GM19455 (cell line): ENCODE measurements around the gene PDE6B.

Experiments used
- ATAC-seq: cut with Tn5 transposase; IDR thresholded peaks from one replicate; pipeline ENCODE4 v1.9.1; 2021; ENCODE audit not compliant: unreplicated experiment

PDE6B gene

DNA sequence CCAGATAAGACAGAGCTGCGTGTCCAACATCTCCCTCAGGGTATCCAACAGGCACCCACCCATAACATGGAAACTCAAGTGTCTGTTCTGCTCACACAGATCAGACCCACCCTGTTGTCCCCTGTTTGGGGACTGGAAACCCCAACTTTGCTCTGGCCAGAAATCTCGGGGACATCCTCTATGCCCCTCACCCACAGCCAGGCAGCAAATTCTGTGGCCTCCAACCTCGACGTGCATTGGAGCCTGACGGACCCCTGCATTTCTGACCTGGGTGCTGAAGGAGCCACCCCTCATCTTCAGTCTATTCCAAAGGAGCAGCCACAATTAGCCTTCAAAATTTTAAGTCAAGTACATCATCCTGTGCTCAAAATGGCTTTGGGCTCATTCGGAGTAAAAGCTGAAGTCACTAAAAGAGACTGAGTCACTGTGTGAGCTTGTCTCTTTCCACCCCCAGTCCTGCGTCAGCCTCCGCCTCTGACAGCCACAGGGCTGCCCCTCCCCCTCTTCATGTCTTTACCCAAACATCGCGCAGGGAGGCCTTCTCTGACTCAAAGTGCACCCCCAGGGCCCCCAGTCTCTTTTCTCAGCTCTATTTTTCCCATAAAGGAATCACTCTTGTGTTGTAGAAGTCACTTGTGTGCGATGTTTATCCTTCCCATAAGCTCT lies 24.4 kb upstream of the PDE6B start:
- no peak for ATAC-seq

DNA sequence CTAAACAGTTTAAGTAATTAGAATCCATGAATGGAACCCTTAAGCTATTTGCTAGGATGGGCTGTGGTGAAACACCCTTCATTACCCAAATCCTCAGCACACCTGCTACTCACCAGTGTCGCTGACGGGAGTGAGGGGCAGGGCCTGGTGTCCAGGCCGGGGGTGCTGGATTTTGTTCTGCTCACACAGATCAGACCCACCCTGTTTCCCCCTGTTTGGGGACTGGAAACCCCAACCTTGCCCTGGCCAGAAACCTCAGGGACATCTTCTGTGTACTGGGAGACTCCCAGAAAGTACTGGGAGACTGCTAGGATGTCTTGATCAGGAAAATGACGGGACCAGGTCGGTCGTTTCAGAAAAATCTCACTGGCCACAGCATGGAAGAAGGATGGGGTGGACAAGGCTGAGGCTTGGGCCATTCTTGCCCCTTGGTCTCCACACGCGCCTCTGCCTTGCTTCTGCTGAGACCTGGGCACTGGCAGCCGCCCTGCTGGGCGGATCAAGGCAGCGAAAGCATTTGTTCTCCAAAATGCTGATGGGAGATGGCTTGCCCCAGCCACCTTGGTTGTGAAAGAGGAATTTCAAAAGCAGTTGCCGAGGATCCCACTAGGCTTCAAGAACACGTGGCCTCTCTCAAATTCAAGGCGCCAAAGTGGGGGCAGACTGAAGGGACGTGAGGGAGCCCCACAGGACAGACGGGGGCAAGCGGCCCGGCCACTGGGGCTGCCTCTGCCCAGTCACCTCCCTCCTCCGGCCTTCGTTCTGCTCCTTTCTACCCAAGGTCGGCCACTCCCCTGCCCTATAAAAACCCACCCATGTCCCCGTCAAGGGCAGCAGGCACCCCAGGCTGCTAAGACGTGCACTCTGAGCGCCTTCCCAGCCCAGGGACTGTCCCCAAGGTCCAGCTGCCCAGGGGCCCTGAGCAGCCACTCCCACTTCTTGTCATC lies 23.5 kb upstream of the PDE6B start:
- no peak for ATAC-seq

DNA sequence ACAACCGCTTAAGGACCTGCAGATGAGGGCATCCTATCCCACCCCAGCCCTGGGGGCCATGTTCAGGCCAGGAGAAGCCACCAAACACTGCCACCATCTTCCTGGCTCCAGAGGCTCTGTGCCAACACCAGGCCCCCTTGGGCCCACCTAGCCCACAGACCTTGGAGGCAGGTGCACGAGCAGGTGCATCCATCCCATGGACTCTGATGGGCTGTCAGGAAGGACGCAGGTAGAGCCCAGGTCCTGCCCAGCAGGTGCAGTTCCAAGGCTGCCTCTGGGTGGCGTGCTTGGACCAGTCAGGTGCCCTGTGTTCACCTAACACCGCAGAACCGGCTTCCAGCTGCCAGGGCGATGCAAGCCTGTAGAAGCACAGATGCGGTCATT lies 22.8 kb upstream of the PDE6B start:
- ATAC-seq: no peak

DNA sequence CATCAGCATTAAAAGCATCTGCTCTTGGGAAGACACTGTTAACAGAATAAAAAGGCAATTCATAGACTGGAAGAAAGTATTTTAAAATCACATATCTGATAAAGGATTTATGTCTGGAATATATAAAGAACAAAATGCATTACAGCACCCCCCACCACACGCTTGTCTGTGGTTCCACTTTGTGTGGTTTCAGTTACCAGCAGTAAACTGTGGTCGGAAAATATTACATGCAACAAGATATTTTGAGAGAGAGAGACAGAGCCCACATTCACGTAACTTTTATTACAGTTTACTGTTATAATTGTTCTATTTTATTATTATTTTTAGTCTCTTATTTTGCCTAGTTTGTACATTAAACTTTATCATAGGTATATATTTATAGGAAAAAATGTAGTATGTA lies 21.2 kb upstream of the PDE6B start:
- ATAC-seq: no peak

DNA sequence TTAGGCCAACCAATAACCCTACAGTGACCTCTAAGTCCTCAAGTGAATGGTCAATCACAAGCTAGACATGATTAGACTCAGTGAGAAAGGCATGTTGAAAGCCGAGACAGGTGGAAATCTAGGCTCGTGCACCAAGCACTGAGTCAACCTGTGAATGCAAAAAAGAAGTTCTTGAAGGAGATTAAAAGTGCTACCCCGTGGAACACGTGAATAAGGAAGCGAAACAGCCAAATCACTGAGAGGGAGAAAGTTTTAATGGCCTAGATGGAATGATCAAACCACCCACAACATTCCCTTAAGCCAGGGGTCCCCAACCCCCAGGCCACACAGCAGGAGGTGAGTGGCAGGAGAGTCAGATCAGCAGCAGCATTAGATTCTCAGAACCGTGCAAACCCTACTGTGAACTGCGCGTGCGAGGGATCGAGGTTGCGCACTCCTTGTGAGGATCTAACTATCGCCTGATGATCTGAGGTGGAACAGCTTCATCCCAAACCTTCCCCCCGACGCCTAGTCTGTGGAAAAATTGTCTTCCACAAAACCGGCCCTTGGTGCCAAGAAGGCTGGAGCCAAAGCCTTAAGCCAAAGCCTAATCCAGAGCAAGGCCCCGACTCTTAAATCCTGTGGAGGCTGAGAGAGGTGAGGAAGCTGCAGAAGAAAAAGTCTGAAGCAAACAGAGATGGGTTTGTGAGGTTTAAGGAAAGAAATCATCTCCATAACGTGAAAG lies 19.5 kb upstream of the PDE6B start:
- ATAC-seq: no peak

DNA sequence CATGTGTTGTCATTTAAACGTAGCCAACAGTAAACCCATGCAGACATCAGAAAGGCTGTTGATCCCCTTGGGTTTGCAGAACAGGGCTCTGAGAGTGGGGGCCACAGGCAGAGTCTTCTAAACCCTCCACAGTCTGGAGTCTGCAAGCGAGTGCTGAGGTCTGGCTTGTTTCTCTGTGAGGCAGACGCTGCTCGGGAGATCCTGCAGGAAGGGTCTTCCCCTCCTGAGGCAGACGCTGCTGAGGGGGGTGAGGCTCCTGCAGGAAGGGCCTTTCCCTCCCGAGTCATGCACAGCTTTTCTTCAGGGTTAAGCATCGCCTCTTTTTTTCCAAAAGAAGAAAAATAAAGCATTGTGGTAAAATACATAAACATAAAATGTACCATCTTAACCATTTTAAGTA lies 17.1 kb upstream of the PDE6B start:
- no peak for ATAC-seq

DNA sequence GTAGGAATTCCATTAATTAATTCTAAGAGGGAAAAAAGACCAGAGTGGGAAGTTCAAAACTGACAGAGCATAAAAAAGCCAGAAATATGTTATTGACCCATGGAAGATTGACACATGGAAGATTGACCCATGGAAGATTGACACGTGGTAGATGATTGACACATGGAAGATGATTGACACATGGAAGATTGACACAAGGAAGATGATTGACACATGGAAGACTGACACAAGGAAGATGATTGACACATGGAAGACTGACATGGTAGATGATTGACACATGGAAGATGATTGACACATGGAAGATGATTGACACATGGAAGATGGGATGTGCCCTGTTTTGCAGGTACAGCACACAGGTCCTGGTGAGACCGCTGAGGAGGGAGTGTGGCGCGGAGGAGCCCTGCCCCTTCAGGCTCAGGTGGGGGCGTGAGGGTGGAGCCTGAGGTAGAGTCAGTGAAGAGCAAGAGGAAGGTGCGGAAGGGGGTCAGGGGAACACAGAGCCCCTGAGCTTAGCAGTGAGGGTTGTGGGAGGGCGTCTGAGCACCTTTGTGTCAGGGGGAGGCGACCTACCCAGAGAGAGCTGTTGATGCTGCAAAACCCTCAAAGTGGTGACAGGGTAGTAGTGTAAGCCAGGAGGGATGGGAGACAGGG lies 15.8 kb upstream of the PDE6B start:
- no peak for ATAC-seq

DNA sequence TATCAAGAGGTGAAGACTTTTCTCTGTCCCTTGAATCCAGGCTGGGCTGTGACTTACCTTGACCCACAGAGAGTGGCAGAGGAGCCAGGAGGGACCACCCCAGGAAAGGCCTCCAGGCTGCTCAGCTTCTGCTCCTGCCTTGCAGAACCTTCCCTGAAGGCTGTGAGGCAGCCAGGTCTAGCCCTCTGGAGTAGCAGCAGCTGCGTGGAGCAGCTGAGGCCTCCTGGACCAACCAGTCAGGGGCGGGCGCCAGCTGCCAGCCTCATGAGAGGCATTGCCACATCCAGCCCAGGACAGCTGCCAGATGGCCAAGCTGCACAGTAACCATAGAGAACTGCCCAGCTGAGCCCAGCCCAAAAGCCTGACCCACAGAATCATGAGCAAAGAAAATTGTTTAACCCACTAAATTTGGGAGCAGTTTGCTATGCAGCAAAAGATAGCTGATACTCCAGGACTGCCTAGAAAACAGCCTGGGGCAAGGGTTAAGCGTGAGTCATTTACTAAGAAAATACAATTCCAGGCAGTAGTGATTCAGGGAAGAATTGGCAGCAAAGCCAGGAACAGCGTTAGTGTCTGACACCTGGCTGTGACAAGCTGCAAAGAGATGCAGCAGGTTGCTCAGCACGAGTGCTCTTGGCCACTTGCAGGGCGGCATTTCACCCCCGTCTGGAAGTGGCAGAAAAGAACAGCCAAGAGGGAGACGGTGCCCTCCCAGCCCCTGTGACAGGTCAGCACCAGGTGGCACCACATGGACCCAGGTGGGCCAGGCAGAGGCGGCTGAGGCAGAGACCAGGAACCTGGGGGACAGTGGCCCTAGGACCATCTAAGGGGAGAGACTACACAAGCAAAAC lies 14.7 kb upstream of the PDE6B start:
- ATAC-seq: no peak

DNA sequence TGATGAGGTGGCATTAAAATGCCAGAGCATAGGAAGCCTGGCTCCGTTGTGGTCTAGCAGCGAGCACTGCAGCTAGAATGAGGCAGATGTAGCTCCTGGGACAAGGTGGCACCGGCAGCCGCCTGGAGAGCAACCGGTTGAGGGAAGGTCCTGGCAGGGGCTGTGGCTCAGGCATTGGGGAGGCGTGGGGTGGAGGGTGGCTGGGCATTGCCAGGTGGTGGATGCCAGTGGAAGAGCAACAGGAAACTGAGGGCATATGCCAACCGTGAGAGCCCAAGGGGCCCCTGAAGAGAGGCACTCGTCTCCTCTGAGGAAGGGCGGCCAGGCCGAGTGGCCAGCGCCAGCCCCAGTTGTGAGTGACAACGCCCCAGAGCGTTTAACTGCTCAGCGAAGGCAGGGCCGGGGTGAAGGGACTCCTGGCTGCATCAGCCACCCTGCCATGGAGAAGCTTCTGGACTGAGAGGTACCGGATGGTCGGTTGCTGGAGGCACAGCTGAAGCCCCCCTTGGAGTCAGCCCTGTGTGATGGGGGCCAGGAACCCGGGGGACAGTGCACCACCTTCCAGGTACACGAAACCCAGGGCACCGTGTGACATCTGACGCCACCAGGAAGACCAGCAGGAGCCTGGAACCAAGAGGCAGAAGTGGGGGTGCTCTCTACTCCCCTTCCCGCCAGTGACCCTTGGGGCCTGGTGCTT lies 13.2 kb upstream of the PDE6B start:
- ATAC-seq: no peak

DNA sequence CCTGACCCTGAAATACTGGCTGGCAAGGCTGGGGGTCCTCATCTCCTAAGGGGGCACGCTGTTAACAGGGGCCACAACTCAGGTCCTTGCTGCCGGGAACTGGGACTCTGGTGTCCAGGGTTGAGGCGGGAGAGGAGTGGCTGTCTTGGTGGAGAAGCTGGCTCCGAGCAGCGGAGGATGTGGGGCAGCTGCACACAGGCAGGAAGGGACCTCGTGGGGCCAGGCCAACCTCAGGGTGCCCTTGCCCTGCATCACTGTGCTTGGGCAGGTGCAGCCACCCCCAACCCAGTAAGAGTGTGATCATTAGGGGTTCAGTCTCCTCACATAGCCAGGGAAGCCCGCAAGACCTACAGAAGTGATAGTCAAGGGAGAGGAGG lies 12.6 kb upstream of the PDE6B start:
- ATAC-seq: no peak

DNA sequence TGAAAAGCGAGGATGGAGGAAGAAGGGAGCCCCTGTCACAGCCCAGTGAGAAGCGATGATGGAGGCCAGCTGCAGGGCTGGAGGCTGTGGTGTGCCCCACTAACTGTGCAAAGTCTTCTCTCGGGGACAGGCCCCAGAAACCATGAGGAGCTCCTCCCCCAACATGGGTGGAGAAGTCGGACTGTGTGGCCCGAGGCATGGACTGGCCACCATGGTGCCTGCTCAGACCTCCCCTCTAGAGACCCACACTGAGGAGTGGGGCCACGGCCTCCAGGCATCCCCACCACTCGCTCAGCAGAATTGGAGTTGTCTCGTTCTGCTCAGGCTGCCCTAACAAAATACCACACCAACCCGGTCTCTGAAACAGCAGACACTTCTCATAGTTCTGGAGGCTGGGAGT lies 12.2 kb upstream of the PDE6B start:
- no peak for ATAC-seq

DNA sequence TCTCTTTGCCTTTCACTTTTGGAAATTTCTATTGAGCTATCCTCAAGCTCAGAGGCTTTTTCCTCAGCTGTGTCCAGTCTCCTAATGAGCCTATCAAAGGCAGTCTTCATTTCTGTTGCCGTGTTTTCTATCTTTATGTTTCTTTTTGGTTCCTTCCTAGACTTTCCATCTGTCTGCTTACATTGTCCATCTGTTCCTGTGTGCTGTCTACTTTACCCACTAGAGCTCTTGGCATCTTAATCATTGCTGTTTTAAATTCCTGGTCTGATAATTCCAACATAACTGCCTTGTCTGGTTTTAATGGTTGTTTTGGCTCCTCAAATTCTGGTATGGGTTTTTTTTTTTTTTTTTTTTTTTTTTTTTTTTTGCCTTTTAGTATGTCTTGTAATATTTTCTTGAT lies 9.3 kb upstream of the PDE6B start:
- ATAC-seq: no peak

DNA sequence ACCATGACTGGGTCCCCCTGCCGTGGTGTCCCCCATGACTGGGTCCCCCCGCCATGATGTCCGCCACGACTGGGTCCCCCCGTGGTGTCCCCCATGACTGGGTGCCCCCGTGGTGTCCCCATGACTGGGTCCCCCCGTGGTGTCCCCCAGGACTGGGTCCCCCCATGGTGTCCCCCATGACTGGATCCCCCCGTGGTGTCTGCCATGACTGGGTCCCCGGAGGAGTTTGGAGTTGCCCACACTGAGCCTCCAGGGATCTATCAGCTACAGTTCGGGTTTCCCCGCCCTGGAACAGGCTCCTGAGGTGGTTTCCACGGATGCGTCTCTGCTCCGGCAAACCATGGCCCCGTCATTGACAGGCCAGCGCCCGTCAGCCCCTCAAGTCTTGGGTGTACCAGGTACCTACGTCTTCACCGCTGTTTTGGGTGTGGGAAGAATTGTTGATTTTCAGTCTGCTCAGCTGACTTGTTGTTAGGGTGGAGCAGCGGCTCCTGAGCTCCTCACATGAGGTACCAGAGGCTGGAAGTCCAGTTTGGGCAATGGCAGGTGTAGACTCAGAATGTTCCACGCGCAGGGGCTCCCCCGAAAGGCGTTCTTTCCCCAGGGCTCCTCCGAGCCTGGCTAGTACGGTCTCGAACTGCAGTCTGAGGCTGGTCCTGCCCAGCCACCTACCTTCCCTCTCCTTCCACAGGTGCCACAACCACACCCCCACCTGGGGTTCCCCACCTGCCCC lies 8.3 kb upstream of the PDE6B start:
- no peak for ATAC-seq

DNA sequence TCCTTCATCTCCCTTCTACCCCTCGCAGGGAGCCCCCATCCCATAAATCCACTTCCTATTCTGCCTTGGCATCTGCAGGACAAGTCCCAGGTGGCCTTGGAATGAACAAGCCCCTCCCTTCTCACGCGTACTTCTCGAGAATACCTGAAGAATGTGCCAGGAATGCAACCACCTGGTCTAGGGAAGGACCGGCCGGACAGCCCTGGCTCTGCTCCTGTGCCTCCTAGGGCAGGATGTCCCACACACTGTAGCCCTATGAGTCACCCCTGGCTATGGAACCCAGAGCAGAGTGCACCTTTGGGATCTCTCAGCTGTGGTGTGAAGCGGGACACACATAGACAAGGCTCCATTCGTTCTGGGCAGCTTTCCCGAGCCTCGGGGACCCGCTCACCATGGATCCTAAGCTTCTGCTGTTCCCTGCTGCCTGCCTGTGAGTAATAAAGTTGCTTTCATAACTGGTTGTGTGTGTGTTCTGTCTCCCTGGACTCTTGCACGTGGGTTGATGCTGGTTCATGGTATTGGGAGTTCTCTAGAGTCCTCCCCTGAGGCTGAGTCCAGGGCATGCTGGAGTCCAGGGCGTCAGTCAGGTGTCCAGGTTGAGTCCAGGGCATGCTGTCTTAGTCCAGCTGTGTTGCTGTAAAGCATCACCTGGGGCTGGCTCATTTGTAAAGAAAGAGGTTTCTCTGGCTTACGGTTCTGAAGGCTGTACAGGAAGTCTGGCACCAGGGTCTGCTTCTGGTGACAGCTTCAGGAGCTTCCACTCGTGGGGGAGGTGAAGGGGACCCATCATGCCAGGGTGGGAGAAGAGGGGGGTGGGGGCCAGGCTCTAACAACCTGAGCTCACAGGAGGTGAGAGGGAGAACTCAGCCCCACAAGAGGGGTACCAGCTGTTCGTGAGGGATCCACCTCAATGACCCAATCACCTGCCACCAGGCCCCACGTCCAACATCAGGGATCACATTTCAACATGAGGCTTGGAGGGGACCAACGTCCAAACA lies 7.4 kb upstream of the PDE6B start:
- no peak for ATAC-seq

DNA sequence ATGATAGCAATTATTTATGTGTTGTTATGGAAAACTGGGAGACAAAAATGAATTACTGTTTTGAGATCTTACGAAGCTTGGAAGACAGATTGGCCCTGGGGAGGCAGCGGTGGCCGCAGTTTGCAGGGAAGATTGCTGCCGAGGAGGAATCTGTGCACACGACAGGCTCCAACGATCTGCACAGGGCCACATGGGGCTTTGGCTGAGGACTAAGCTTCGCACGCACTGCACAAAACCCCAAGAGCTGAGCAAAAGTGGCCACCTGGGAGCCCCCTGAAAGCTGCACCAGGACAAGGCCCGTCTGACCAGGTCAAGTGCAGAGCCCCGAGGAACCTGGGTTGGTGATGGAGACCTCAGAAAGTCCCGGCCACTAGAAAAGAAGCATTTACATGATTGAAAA lies 5.2 kb upstream of the PDE6B start:
- no peak for ATAC-seq

DNA sequence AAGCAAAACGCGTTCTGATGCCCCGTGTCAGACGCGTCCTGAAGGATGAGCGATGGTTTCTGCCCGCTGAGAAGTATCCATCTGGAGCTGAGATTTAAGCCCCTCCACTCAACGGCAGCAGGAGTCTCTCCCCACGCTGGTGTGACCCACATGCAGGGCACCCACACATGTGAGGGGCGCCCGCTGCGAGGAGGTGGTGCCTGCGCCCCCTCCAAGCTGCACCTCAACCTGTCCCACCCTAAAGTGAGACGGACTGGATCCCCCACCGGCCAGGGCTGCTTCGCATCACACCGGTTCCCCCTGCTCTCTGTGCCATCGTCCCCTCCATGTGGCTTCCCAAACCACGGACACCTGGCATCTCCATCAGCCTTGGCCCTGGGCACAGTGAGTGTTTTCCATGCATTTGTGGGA lies 4.5 kb upstream of the PDE6B start:
- ATAC-seq: no peak

DNA sequence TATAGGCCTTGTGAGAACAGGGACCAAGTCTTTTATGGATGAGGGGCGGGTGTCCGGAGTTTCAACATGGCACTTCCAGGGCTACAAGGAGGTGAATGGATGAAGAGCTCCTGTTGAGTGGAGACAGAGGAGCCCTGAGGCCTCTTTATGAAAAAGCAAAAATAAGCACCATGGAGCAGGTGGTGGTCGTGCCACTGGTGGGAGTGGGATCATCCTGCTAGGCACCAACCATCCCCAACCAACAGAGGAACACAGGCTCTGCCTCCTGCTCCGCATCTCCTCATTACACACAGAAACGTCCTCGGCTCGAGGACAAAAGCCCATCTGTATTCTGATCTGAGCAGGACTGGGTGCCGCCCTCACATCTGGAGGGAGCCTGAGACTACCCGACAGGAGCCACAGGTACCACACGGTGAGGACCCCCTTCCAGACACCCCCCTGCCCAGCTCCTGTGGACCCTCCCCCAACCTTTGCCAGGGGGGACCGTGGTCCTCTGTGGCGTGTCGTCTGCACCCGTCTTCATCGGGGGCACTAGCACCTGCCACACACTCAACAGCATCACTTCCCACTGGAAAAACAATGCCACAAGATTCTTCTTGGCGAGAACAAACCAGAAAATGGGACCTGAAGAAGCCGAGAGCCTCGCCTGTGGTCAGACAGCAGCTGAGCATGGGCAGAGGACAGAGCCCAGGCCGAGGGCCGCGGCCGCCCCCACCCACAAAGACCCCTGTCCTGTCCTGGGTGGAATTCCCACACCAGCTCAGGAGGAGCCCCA lies 3.9 kb upstream of the PDE6B start:
- ATAC-seq: no peak
